Lung (tissue), 16 donors: Measurements from ENCODE around the gene ANTXR2. TPM values are rescaled to one million over a fixed set of nuclear protein-coding genes. Genes with fewer than 3 reads are reported as not detected.
A peak's percentile ranks its signal among the peaks of the same experiment; 100 is the strongest.
"Not testable (repeated sequence)": the region's sequence is repeated elsewhere in the genome, so short reads cannot be mapped to it uniquely, and the experiment has no call there.

ENCODE experiments used
- ATAC-seq: fragments of 200-7000 bp; cut with Tn5 transposase; one replicate; pipeline ENCODE4 v1.9.1; 2020; ENCODE audit warnings: moderate number of reproducible peaks; ENCODE audit not compliant: insufficient read depth, low FRiP score
- DNase-seq, 3 donors: peaks; one replicate each; pipeline ENCODE4 v3.0.0-alpha.2; 2013 to 2017
- H3K27ac ChIP-seq, 2 donors: one replicate each; pipeline ENCODE4 v1.5.1; 2013; ENCODE audit warnings: mild to moderate bottlenecking in 2 of 2, moderate library complexity in 2 of 2, control low read depth in 1 of 2, inconsistent platforms in 1 of 2, low read depth in 1 of 2, low read length in 1 of 2
- H3K27me3 ChIP-seq, 3 donors: one replicate each; pipeline ENCODE4 v1.5.1; 2013; ENCODE audit warnings: low read length in 2 of 3; ENCODE audit not compliant: control insufficient read depth in 3 of 3, insufficient read depth in 3 of 3
- H3K36me3 ChIP-seq, 4 donors: one replicate each; pipeline ENCODE4 v1.5.1; 2013; ENCODE audit warnings: low read length in 4 of 4, mild to moderate bottlenecking in 1 of 4, moderate library complexity in 1 of 4; ENCODE audit not compliant: control insufficient read depth in 4 of 4, insufficient read depth in 4 of 4
- H3K4me1 ChIP-seq, 5 donors: one replicate each; pipeline ENCODE4 v1.5.1; 2013; ENCODE audit warnings: low read length in 5 of 5, mild to moderate bottlenecking in 2 of 5, moderate library complexity in 1 of 5; ENCODE audit not compliant: control insufficient read depth in 5 of 5, insufficient read depth in 5 of 5
- H3K4me3 ChIP-seq: one replicate; pipeline ENCODE4 v1.5.1; 2013; ENCODE audit warnings: mild to moderate bottlenecking, control low read depth, moderate library complexity
- H3K9ac ChIP-seq, 2 donors: one replicate each; pipeline ENCODE4 v1.5.1; 2013; ENCODE audit warnings: low read length in 2 of 2, control low read depth in 1 of 2; ENCODE audit not compliant: insufficient read depth in 1 of 2
- H3K9me3 ChIP-seq, 4 donors: one replicate each; pipeline ENCODE4 v1.5.1; 2013; ENCODE audit warnings: low read length in 3 of 4, mild to moderate bottlenecking in 1 of 4, moderate library complexity in 1 of 4; ENCODE audit not compliant: control insufficient read depth in 4 of 4, insufficient read depth in 3 of 4
- WGBS, 2 donors: extraction: QIAGEN DNeasy Blood & Tissue Kit; methylation state at CpG; one replicate each; pipeline ENCODE4 v1.1.7; 2013; 5-methylcytosine and 5-hydroxymethylcytosine counted together
- long read RNA-seq, 5 donors: transcript quantifications; one replicate each; lab custom pipeline, GENCODE V29; 2026
- polyA plus RNA-seq, 2 donors: library from polyadenylated mRNA; stranded (reverse); fragments of 200-250 nt; gene quantifications; one replicate each; pipeline ENCODE4 v1.2.1, GENCODE V29; 2013
- total RNA-seq, 2 donors: library from RNA; depleted of rRNA in 1 of 2; stranded (reverse); fragments of >200 nt in 1 of 2; gene quantifications; one replicate each; pipeline ENCODE4 v1.2.1, GENCODE V29; 2014 to 2021
- TF ChIP-seq, protein P1 (sequence below): IDR thresholded peaks from 2 replicates; pipeline ENCODE4 v1.5.1; 2012; ENCODE audit warnings: mild to moderate bottlenecking; ENCODE audit errors: control extremely low read depth, extremely low read depth
- donor health status: control.
- donor health status: control.
- donor health status: Bipolar disorder and iron deficiency.
- donor health status: healthy.
- donor health status: DM: yes; HTN: yes; CAD: no.

ANTXR2 gene
- total RNA-seq (10 to 100 TPM; 39.8 to 47.2 TPM), polyA plus RNA-seq (10 to 100 TPM in 1 of 2 donors, 1 to 10 TPM in 1; 4.8 to 17.4 TPM)
- long read RNA-seq, donor 1, full-length matches to known transcripts = 7 of 23 reads
- long read RNA-seq, donor 1, partial matches to known transcripts = 16 of 23 reads
- long read RNA-seq, donor 1, other reads (novel, unspliced or antisense) = 0 of 23 reads
- long read RNA-seq, donor 2, full-length matches to known transcripts = 2 of 2 reads
- long read RNA-seq, donor 2, partial matches to known transcripts = 0 of 2 reads
- long read RNA-seq, donor 2, other reads (novel, unspliced or antisense) = 0 of 2 reads
- long read RNA-seq, donor 3, full-length matches to known transcripts = 2 of 2 reads
- long read RNA-seq, donor 3, partial matches to known transcripts = 0 of 2 reads
- long read RNA-seq, donor 3, other reads (novel, unspliced or antisense) = 0 of 2 reads
- long read RNA-seq, donor 4, full-length matches to known transcripts = 3 of 11 reads
- long read RNA-seq, donor 4, partial matches to known transcripts = 8 of 11 reads
- long read RNA-seq, donor 4, other reads (novel, unspliced or antisense) = 0 of 11 reads
- long read RNA-seq, donor 5, full-length matches to known transcripts = 10 of 10 reads
- long read RNA-seq, donor 5, partial matches to known transcripts = 0 of 10 reads
- long read RNA-seq, donor 5, other reads (novel, unspliced or antisense) = 0 of 10 reads

DNA sequence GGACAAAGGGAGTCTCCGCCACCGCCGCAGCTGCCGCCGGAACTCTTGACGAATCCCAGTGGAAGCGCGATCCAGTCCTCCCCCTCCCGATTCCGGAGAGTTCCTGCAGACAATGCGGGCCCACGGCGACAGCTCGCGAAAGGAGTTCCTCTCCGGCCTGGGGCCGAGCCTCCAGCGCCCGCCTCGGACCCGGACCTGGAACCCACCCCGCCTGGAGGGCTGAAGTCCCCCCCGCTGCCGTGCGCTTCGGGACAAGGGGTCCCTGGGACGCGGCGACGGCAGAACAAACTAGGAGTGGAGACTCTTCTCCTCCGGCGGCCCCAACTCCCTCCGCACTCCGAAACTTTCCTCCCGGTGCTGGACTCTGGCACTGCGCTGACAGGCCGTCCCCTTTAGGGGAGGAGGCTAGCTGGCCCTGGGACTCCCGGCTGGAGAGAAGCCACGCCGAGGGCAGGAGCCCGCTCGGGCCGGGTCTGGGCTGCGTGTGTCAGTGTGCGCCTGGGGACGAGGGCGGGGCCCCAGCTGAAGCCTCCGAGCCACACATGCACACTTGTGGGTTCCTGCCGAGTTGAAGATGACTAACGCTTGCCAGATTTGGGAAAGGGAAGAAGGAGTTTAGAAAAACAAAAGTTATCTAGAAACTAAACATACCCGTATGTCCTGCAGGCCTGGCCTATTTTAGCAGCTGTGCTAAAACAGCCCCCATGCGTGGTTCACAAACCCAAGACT is at the start of gene ANTXR2:
Gene ANTXR2 (minus strand): TSS at position 486 of the 729 bp plus-strand sequence. CDS start 669 bp downstream, outside the sequence.
- H3K4me3 ChIP-seq = peak within 1 kb of the TSS; percentile 69
- TF ChIP-seq, protein P1, sequence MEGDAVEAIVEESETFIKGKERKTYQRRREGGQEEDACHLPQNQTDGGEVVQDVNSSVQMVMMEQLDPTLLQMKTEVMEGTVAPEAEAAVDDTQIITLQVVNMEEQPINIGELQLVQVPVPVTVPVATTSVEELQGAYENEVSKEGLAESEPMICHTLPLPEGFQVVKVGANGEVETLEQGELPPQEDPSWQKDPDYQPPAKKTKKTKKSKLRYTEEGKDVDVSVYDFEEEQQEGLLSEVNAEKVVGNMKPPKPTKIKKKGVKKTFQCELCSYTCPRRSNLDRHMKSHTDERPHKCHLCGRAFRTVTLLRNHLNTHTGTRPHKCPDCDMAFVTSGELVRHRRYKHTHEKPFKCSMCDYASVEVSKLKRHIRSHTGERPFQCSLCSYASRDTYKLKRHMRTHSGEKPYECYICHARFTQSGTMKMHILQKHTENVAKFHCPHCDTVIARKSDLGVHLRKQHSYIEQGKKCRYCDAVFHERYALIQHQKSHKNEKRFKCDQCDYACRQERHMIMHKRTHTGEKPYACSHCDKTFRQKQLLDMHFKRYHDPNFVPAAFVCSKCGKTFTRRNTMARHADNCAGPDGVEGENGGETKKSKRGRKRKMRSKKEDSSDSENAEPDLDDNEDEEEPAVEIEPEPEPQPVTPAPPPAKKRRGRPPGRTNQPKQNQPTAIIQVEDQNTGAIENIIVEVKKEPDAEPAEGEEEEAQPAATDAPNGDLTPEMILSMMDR = no peak
- H3K27ac ChIP-seq = peak within 1 kb of the TSS; percentile 84 to 95
- no peaks in the 10 kb centered on the region for H3K9me3 ChIP-seq
- ATAC-seq (peak; percentile 93), DNase-seq (peak; percentile 91 to 94 (median 92))
- peak within 1 kb of the TSS; percentile 60 to 80 for H3K9ac ChIP-seq
- H3K27me3 ChIP-seq = no peaks in the 10 kb centered on the region
- peaks cover 0 to 19% (median 5%) of the 10 kb centered on the region in 5 donors for H3K4me1 ChIP-seq
- WGBS, 2 donors = 0 to 1% methylated on average over 43 to 52 of the region's 52 CpGs
- peaks cover 0 to 4% (median under 1%) of the 10 kb centered on the region in 4 donors for H3K36me3 ChIP-seq

DNA sequence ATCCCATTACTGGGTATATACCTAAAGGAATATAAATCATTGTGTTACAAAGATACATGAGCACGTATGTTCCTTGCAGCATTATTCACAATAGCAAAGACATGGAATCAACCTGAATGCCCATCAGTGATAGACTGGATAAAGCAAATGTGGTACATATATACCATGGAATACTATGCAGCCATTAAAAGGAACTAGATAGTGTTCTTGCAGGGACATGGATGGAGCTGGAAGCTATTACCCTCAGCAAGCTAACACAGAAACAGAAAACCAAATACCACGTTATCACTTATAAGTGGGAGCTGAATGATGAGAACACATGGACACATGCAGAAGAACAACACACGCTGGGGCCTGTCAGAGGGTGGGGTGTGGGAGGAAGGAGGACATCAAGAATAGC is 48.8 kb upstream of the ANTXR2 start:
- WGBS, 2 donors = 92 to 98% methylated on average over 3 of the region's 3 CpGs

DNA sequence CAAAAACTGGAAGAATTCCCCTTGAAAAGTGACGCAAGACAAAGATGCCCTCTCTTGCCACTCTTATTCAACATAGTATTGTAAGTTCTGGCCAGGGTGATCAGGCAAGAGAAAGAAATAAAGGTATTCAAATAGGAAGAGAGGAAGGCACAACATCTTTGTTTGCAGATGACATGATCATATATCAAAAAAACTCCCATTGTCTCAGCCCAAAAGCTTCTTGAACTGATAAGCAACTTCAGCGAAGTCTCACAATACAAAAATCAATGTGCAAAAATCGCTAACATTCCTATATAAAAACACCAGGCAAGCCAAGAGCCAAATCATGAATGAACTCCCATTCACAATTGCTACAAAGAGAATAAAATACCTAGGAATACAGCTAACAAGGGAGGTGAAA is 46.6 kb upstream of the ANTXR2 start:
- not testable (repeated sequence) for H3K9me3 ChIP-seq, DNase-seq, H3K4me1 ChIP-seq, H3K9ac ChIP-seq, H3K27ac ChIP-seq, H3K4me3 ChIP-seq, H3K27me3 ChIP-seq, ATAC-seq, H3K36me3 ChIP-seq
- WGBS, 2 donors = 88 to 91% methylated on average over 3 of the region's 3 CpGs

More for the DNA sequence above, 48.8 kb upstream of the ANTXR2 start:
- H3K9ac ChIP-seq, ATAC-seq, H3K9me3 ChIP-seq, H3K4me3 ChIP-seq, DNase-seq, H3K27me3 ChIP-seq, H3K4me1 ChIP-seq, H3K27ac ChIP-seq, H3K36me3 ChIP-seq: not testable (repeated sequence)

DNA sequence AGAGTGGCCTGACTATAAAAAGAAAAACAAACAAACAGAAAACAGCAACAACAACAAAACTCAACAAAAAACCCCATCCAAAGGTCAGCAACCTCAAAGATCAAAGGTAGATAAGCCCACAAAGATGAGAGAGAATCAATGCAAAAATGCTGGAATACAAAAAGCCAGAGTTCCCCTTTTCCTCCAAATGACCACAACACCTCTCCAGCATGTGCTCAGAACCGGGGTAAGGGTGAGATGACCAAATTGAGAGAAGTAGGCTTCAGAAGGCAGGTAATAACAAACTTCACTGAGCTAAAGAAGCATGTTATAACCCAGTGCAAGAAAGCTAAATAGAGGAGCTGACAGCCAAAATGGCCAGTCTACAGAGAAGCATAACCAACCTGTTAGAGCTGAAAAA is 43.5 kb upstream of the ANTXR2 start:
- no peaks in the 10 kb centered on the region for H3K36me3 ChIP-seq
- DNase-seq = no peak
- no peaks in the 10 kb centered on the region for H3K27me3 ChIP-seq
- TF ChIP-seq, protein P1 = no peak
- H3K4me3 ChIP-seq = no peak overlapping the region
- H3K27ac ChIP-seq = no peak overlapping the region
- ATAC-seq = no peak
- no peaks in the 10 kb centered on the region for H3K4me1 ChIP-seq
- H3K9me3 ChIP-seq = peaks cover 0 to 2% (median 0%) of the 10 kb centered on the region in 4 donors
- 59 to 68% methylated on average over 1 of the region's 1 CpG for WGBS, 2 donors
- H3K9ac ChIP-seq = no peak overlapping the region
